Glutamatergic neuron (in vitro differentiated cells): ENCODE data around the gene BCL2. TPM values are rescaled to one million over a fixed set of nuclear protein-coding genes. Genes with fewer than 3 reads are reported as not detected.

Source experiments
- DNase-seq: peaks from one replicate; pipeline ENCODE4 v3.0.0; 2022
- H3K27ac Mint-ChIP-seq: one replicate; pipeline ENCODE4 v1.8.0; 2020; ENCODE audit warnings: mild to moderate bottlenecking, mixed read lengths, inconsistent platforms; ENCODE audit not compliant: unreplicated experiment
- H3K27me3 Mint-ChIP-seq: one replicate; pipeline ENCODE4 v1.8.0; 2020; ENCODE audit warnings: mild to moderate bottlenecking, moderate library complexity, mixed read lengths, inconsistent platforms; ENCODE audit not compliant: unreplicated experiment
- H3K36me3 Mint-ChIP-seq: one replicate; pipeline ENCODE4 v1.8.0; 2020; ENCODE audit warnings: mild to moderate bottlenecking, mixed read lengths, inconsistent platforms; ENCODE audit not compliant: unreplicated experiment
- H3K4me1 Mint-ChIP-seq: one replicate; pipeline ENCODE4 v1.8.0; 2020; ENCODE audit warnings: mild to moderate bottlenecking, low read depth, mixed read lengths, inconsistent platforms; ENCODE audit not compliant: unreplicated experiment
- H3K4me3 Mint-ChIP-seq: one replicate; pipeline ENCODE4 v1.8.0; 2020; ENCODE audit warnings: mild to moderate bottlenecking, mixed read lengths, inconsistent platforms; ENCODE audit not compliant: unreplicated experiment
- H3K9me3 Mint-ChIP-seq: one replicate; pipeline ENCODE4 v1.8.0; 2020; ENCODE audit warnings: mild to moderate bottlenecking, moderate library complexity, mixed read lengths, inconsistent platforms; ENCODE audit not compliant: unreplicated experiment
- total RNA-seq: library from RNA; stranded (reverse); fragmentation: NEBNext Ultra II Directional; extraction: Animal tissue kit (Norgen Biotek cat#: 25700); gene quantifications from one replicate; pipeline ENCODE4 v1.2.1, GENCODE V29; 2021; ENCODE audit not compliant: unreplicated experiment
- TF ChIP-seq, protein P1 (sequence below): fragments of 200-600 bp; sonication (generic); IDR thresholded peaks from one replicate; pipeline ENCODE4 v1.5.0; 2021; ENCODE audit not compliant: partially characterized antibody, unreplicated experiment

BCL2 gene
- total RNA-seq, 1 donor from 2014 or later, result 6.8 TPM

DNA sequence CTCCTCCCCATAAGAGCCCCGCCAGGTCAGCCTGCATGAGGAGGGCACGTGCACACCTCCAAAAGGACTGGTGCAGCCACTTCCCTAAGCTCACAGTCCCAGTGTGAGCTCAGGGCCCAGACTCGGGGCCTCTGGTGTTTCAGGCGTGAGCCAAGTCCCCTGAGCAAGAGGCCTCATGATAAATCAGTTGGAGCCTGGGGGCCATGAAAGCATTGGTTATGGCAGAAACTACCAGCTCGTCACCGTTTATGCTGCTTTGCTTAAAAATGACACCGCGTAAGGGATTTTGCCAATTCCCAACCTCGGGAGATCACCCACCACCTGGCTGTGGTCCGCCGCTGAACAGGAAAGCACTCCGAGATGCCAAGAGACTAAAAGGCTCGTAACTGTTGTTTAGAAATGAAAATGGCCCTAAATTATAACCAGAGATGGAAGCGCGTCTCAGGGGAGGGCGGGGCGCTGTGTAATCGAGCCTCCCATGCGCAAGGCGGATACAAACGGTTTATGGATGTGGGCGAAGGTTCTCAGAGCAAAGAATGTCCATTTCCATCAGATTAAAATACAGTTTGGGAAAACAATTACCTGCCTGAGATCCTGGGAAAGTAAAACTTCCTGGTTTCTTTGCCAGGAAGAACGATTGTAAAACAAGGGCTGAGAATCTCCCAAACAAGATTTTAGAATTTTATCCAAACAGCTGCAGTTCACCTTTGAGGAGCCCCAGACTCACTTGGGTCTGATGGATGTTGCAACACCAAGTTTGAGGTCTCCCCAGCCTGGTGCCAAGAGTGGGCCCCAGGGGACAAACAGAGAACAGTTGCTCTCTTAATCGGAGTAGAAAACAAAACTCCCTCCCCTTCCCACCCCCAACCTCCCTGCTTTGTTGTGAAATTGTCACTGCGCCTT, 141.4 kb downstream of the BCL2 start:
- no peak overlapping the region for H3K4me3 Mint-ChIP-seq
- no peak for DNase-seq
- H3K4me1 Mint-ChIP-seq, result peaks cover 19% of the 10 kb centered on the region
- no peaks in the 10 kb centered on the region for H3K27me3 Mint-ChIP-seq
- H3K36me3 Mint-ChIP-seq, result no peaks in the 10 kb centered on the region
- TF ChIP-seq, protein P1, sequence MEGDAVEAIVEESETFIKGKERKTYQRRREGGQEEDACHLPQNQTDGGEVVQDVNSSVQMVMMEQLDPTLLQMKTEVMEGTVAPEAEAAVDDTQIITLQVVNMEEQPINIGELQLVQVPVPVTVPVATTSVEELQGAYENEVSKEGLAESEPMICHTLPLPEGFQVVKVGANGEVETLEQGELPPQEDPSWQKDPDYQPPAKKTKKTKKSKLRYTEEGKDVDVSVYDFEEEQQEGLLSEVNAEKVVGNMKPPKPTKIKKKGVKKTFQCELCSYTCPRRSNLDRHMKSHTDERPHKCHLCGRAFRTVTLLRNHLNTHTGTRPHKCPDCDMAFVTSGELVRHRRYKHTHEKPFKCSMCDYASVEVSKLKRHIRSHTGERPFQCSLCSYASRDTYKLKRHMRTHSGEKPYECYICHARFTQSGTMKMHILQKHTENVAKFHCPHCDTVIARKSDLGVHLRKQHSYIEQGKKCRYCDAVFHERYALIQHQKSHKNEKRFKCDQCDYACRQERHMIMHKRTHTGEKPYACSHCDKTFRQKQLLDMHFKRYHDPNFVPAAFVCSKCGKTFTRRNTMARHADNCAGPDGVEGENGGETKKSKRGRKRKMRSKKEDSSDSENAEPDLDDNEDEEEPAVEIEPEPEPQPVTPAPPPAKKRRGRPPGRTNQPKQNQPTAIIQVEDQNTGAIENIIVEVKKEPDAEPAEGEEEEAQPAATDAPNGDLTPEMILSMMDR, result no peak
- H3K9me3 Mint-ChIP-seq, result peaks cover 1% of the 10 kb centered on the region
- no peak overlapping the region for H3K27ac Mint-ChIP-seq

DNA sequence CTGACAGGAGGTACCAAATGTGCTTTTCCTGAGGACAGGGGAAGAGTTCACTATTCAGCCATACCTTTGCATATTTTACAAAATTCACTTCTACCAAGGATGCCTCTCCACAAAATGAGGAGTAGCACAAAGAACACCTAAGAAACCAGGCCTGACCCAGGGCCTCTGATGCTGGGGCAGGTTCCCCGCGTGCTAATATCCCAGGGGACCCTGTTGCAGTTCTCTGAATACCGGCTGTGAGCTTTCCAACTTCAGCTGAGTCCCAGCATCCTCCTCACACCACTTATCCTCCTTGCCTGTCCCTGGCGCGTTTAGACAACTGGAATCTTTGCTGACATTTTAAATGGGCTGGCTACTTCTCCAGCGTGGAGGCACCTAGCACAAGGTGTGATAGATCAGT, 142.3 kb downstream of the BCL2 start:
- no peaks in the 10 kb centered on the region for H3K27me3 Mint-ChIP-seq
- H3K4me1 Mint-ChIP-seq, result peaks cover 15% of the 10 kb centered on the region

GRCh38 chr18:63175264-63175663, 144.3 kb downstream of the BCL2 start:
- no peaks in the 10 kb centered on the region for H3K27me3 Mint-ChIP-seq
- H3K27ac Mint-ChIP-seq, result no peak overlapping the region
- H3K4me1 Mint-ChIP-seq, result peaks cover 11% of the 10 kb centered on the region
- TF ChIP-seq, protein P1, result no peak
- no peak for DNase-seq
- no peaks in the 10 kb centered on the region for H3K36me3 Mint-ChIP-seq
- no peak overlapping the region for H3K4me3 Mint-ChIP-seq
- peaks cover 1% of the 10 kb centered on the region for H3K9me3 Mint-ChIP-seq

More for the DNA sequence above, 142.3 kb downstream of the BCL2 start:
- H3K27ac Mint-ChIP-seq, result no peak overlapping the region
- peaks cover 1% of the 10 kb centered on the region for H3K9me3 Mint-ChIP-seq
- no peak for DNase-seq
- TF ChIP-seq, protein P1, result no peak
- H3K4me3 Mint-ChIP-seq, result no peak overlapping the region
- no peaks in the 10 kb centered on the region for H3K36me3 Mint-ChIP-seq

DNA sequence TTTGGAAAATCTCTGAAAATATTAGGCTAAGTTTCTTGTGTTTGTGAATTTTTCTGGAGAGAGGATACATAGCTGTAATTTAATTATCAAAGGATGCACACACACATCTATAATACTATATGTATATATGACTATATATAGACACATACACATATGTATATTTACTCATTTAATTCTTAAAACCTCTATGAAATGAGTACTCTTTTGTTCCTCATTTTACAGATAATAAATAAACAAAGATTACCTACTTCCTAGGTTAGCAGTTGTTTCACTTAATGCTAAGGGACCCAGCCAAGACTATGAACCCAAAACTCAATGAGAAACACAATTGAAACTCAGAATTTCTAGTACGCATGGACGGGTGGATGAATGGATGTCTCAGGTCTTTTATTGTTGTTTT, 145.6 kb downstream of the BCL2 start:
- peaks cover 7% of the 10 kb centered on the region for H3K4me1 Mint-ChIP-seq
- H3K27ac Mint-ChIP-seq, result no peak overlapping the region
- H3K27me3 Mint-ChIP-seq, result no peaks in the 10 kb centered on the region
- H3K4me3 Mint-ChIP-seq, result no peak overlapping the region
- TF ChIP-seq, protein P1, result no peak
- peaks cover 3% of the 10 kb centered on the region for H3K9me3 Mint-ChIP-seq
- no peaks in the 10 kb centered on the region for H3K36me3 Mint-ChIP-seq
- no peak for DNase-seq

- TF ChIP-seq, protein P1, result no peak
- H3K27me3 Mint-ChIP-seq, result no peaks in the 10 kb centered on the region
- H3K9me3 Mint-ChIP-seq, result peaks cover 5% of the 10 kb centered on the region
- no peaks in the 10 kb centered on the region for H3K4me1 Mint-ChIP-seq
- no peak for DNase-seq
- no peak overlapping the region for H3K27ac Mint-ChIP-seq
- no peaks in the 10 kb centered on the region for H3K36me3 Mint-ChIP-seq
- H3K4me3 Mint-ChIP-seq, result no peak overlapping the region
These were observed 149.7 kb downstream of the BCL2 start for GRCh38 chr18:63169853-63170252.
